ENCODE data around the gene HM13. TPM values are rescaled to one million over a fixed set of nuclear protein-coding genes. Genes with fewer than 3 reads are reported as not detected.

HM13 gene
- total and polyA plus RNA-seq, 2 of the 4 experiments (the other 2 are of a cell fraction) = 53.2 to 203 TPM

GRCh38 chr20:31560094-31560745 is 46.0 kb downstream of the HM13 start (continued):
- TF ChIP-seq ELK1 (IDR thresholded peaks at IDR 0.05; ENCODE audit: borderline replicate concordance, low read depth, low read length) (no peak), CHD1 (IDR thresholded peaks at IDR 0.05; ENCODE audit: low read depth, low read length) (no peak), BHLHE40 (IDR thresholded peaks at IDR 0.05; ENCODE audit: low read depth, low read length) (no peak)

All from IMR-90 (cell line).